GM12873 (cell line): ENCODE measurements around the gene CDKL2.

ENCODE experiments used
- TF ChIP-seq, protein P1 (sequence below): IDR thresholded peaks from 2 replicates; pipeline ENCODE4 v1.5.1; 2012; ENCODE audit warnings: low read depth, mild to moderate bottlenecking, moderate library complexity, low read length, control low read depth; ENCODE audit not compliant: insufficient read depth; ENCODE audit errors: missing control alignments

CDKL2 gene

DNA sequence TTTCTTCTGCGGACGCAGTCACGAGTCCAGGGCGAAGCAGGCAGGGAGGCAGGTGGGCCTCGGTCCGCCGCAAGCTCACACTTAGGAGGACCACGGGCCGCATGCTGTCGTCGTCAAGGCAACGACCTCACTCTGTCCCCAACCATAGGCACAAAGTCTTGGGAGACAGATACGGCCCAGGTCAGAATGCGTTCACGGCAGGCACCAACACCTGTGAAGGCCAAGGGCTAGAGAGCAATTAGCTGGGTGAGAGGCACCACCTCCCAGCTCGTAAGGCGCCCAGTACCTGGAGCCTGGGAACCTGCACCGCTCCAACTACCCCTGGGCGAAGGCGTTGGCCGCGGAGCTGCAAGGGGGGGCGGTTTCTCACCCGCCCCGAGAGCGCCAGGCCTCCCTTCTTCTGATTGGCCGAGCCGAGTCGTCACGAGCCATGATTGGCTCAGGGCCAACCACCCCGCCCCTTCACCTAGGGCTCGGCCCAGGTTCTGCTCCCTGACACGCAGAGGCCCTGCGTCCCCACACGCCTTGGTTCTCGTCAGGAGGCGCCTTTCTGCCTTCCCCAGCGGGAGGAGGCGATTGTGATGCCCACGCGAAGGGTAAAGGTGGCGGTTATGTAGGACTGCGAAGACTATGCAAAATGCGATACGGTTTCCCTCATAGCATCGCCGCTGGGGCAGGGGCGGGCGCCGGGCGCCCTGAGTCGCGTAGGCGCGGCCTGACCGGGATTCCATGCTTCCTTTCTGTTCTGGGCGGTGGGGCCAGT lies at the start of gene CDKL2:
Gene CDKL2 (minus strand): TSS at position 355 of the 763 bp plus-strand sequence. CDS start 4,540 bp downstream, outside the sequence.
- TF ChIP-seq, protein P1, sequence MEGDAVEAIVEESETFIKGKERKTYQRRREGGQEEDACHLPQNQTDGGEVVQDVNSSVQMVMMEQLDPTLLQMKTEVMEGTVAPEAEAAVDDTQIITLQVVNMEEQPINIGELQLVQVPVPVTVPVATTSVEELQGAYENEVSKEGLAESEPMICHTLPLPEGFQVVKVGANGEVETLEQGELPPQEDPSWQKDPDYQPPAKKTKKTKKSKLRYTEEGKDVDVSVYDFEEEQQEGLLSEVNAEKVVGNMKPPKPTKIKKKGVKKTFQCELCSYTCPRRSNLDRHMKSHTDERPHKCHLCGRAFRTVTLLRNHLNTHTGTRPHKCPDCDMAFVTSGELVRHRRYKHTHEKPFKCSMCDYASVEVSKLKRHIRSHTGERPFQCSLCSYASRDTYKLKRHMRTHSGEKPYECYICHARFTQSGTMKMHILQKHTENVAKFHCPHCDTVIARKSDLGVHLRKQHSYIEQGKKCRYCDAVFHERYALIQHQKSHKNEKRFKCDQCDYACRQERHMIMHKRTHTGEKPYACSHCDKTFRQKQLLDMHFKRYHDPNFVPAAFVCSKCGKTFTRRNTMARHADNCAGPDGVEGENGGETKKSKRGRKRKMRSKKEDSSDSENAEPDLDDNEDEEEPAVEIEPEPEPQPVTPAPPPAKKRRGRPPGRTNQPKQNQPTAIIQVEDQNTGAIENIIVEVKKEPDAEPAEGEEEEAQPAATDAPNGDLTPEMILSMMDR = no peak

DNA sequence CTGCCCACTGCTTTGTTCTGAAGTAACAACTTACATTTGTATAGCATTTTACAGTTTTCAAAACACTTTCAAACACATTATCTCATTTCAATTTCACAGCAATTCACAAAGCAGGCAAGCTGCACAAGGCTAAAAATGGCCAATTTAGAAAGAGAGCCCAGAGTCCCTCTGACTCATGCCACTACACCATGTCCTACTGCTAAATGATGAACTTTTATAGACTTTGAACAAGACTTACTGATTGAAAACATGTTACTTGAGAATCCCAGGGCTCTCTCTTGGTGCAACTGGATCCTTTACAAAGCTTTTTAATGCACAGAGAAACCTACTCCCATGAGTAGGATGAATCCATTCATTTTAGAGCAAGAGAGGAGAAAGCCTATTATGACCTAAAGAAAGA lies 48.6 kb upstream of the CDKL2 start:
- TF ChIP-seq, protein P1 = no peak

DNA sequence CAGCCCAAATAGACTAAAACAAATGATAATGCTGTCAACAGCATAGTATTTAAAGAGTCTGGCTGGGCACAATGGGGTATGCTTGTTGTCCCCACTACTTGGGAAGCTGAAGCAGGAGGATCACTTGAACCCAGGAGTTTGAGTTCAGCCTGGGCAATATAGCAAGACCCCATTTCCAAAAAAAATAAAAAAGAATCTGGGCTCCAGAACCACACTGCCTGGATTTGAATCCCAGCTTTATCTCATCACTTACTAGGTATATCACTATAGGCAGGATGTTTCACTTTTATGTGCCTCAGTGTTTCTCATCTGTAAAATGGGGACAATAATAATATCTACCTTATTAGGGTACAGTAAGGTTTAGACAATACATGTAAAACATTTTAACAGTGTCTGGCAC lies 48.1 kb upstream of the CDKL2 start:
- TF ChIP-seq, protein P1 = no peak

DNA sequence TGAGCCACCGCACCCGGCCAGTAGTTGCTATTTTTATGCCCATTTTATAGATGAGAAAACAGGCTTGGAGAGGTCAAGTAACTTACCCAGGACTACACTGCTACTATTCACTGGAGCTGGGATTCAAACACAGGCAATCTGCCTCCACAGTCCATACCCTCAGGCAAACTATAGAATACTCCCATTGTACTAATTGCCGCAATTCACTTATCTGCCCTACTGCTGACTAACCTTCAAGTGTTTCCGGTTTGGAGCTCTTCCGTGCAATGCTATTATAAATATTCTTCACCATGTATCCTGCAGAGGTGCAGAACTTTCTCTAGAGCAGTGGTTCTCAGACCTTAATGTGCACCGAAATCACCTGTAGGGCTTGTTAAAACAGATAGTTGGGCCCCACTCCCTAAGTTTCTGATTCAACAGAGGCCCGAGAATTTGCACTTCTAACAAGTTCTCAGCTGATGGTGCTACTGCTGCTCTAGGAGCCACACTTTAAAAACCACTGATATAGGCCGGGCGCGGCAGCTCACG lies 44.7 kb upstream of the CDKL2 start:
- TF ChIP-seq, protein P1 = no peak

DNA sequence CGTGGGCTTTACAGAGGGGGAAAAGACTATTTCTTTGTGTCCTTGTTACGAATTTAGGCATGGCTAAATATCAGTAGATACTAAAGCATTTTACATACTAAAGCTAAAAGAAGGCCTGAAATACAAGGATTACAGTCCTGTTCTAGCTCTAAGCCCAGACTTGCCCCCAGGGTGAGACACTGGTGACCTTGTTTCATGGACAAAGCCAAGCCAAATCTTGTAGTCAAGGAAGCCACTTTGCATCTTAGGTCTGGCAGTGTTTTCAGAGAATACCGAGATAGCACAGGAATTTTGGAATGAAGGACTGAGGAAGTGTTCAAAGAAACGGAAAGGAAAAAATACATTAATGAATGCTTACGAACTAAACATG lies 43.6 kb upstream of the CDKL2 start:
- TF ChIP-seq, protein P1 = no peak

DNA sequence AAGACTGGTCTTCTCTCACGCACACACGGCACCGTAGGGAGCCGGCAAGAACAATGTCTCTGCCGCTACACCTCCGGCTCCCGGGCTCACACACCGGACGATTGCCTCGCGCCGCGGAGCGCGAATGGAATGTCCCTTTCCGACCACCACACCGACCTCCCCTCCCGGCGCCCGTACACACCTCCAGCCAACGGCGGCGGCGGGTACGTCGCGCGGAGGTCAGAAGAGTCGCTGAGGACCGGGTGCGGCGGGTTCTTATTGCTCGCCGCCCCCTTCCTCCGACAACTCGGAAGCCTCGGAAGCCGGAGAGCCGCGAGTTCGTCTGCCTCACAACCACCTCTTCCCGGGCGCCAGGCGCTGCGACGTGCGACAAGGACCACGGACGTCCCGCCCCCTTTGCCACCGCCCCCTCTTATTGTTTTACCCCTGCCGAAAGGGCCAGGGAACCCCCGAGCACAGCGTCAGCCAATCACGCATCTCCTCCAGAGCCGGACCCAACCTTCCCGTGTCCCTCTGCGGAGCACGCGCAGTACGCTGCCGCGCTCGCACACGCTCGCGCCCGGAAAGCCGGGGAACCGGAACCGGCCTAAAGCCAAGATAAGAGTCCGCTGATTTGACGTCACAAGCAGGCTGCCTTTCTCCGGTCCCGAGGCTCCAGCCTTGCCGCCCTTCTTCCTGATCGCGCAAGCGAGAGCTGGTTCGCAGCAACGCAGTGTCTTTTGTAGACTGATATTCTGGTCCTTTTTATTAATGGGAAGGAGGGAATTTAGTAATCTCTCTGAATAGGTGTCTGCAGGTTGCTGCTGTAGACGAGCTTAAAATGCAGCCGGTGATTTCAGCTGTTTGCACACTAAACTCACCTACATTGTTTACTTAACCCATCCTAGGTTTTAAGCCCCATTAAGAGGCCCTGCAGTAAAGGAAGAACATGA lies 43.0 kb upstream of the CDKL2 start, which contains the start of gene G3BP2:
Gene G3BP2 (minus strand): TSS at position 385 of the 932 bp plus-strand sequence. CDS start 11,386 bp downstream, outside the sequence.
- TF ChIP-seq, protein P1 = no peak

DNA sequence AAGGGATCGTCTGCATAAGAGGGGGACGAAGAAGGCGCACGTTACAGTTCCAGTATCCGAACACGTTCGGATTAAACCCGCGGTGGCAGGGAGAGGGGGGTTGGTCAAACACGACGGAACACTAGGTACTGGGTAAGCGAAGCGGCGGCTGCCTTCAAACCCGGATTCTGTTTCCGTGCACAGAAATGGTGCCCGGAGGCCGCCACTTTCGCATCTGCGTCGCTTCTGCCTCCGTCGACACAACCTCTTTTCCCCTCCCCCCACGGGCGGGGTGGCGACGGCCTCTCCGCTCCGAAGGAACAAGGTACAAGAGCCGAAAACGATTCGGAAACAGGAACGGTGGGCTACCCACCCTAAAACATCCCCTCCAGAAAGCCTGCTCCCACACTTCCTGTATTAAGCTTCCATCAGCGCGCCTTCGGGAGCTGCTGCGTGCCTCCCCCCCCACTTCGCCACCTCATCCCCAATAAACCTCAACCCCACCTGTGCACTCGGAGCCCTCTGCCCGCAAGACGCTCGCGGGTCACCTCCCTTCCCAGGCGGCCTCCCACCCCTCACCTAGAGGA lies 42.2 kb upstream of the CDKL2 start:
- TF ChIP-seq, protein P1 = no peak
